GM21360 (cell line): ENCODE measurements around the gene SEPHS2.

Source experiments
- ATAC-seq: cut with Tn5 transposase; IDR thresholded peaks from one replicate; pipeline ENCODE4 v1.9.1; 2021; ENCODE audit warnings: mild to moderate bottlenecking, moderate library complexity; ENCODE audit not compliant: unreplicated experiment

Gene SEPHS2

GRCh38 chr16:30434852-30435251 is 10.8 kb downstream of the SEPHS2 start:
- no peak for ATAC-seq

- ATAC-seq = peak; percentile 5
These were observed 15.2 kb downstream of the SEPHS2 start for GRCh38 chr16:30430428-30430970.

- peak; percentile 96 for ATAC-seq
These were observed 15.8 kb downstream of the SEPHS2 start, which contains the start of gene DCTPP1 for GRCh38 chr16:30429678-30430427. Gene DCTPP1 (minus strand): TSS chr16:30430030. CDS start chr16:30429980, 50 bp downstream.

GRCh38 chr16:30429418-30429677 is 16.3 kb downstream of the SEPHS2 start:
- ATAC-seq = no peak

- ATAC-seq = no peak
These were observed 17.6 kb downstream of the SEPHS2 start for GRCh38 chr16:30428055-30428454.

GRCh38 chr16:30421010-30421409 is 24.7 kb downstream of the SEPHS2 start:
- no peak for ATAC-seq

GRCh38 chr16:30418350-30419181 is 27.1 kb downstream of the SEPHS2 start:
- ATAC-seq = no peak

- peak; percentile 80 for ATAC-seq
These were observed 27.9 kb downstream of the SEPHS2 start for GRCh38 chr16:30417529-30418349.

- no peak for ATAC-seq
These were observed 28.8 kb downstream of the SEPHS2 start for GRCh38 chr16:30416624-30417528.

GRCh38 chr16:30416047-30416603 is 29.5 kb downstream of the SEPHS2 start:
- ATAC-seq = no peak

GRCh38 chr16:30414159-30414558 is 31.5 kb downstream of the SEPHS2 start:
- no peak for ATAC-seq

GRCh38 chr16:30413112-30413806 is 32.4 kb downstream of the SEPHS2 start:
- no peak for ATAC-seq

- ATAC-seq = no peak
These were observed 36.3 kb downstream of the SEPHS2 start for GRCh38 chr16:30409125-30410060.

- no peak for ATAC-seq
These were observed 37.7 kb downstream of the SEPHS2 start for GRCh38 chr16:30407804-30408534.

GRCh38 chr16:30407102-30407803 is 38.4 kb downstream of the SEPHS2 start, which contains the start of gene ZNF771:
Gene ZNF771 (plus strand): TSS chr16:30407606. CDS start chr16:30408054, 448 bp downstream.
- peak; percentile 71 for ATAC-seq

- ATAC-seq = no peak
These were observed 38.9 kb downstream of the SEPHS2 start for GRCh38 chr16:30406795-30407101.
